Right lobe of liver (tissue), 4 donors: ENCODE results near the gene ANOS1.

Source experiments
- CTCF ChIP-seq, 4 donors: fragments of 200-600 bp in 3 of 4; fragments of 450-650 bp in 1 of 4; IDR thresholded peaks; one replicate each; pipeline versions ENCODE4 v1.5.1 to v1.8.0; 2016 to 2022; ENCODE audit warnings: antibody characterized with exemption in 4 of 4, mild to moderate bottlenecking in 2 of 4
- POLR2A ChIP-seq: fragments of 450-650 bp; IDR thresholded peaks from one replicate; pipeline ENCODE4 v1.6.1; 2017; ENCODE audit warnings: antibody characterized with exemption, mild to moderate bottlenecking
- donor health status: DM: no; HTN: no; CAD: no.
- donor health status: DM: no; HTN: no; CAD: no.
- donor health status: DM: no; HTN: yes; CAD: no.

GRCh38 chrX:8586953-8587352, 145.0 kb downstream of the ANOS1 start:
- TF ChIP-seq CTCF (IDR thresholded peaks at IDR 0.05): no peak
- TF ChIP-seq POLR2A: no peak
